GM12872 (cell line): Measurements from ENCODE around the gene TMEM126B.

Source experiments
- TF ChIP-seq, protein P1 (sequence below): IDR thresholded peaks from 3 replicates; pipeline ENCODE4 v1.5.1; 2011; ENCODE audit warnings: low read depth, mild to moderate bottlenecking, low read length, moderate library complexity; ENCODE audit not compliant: insufficient read depth

The TMEM126B gene

GRCh38 chr11:85685820-85686459 lies 57.5 kb downstream of the TMEM126B start, which contains the start of gene CCDC89:
CCDC89 (minus strand) TSS chr11:85686195; CDS start chr11:85686130, 65 bp downstream.
- TF ChIP-seq, protein P1, sequence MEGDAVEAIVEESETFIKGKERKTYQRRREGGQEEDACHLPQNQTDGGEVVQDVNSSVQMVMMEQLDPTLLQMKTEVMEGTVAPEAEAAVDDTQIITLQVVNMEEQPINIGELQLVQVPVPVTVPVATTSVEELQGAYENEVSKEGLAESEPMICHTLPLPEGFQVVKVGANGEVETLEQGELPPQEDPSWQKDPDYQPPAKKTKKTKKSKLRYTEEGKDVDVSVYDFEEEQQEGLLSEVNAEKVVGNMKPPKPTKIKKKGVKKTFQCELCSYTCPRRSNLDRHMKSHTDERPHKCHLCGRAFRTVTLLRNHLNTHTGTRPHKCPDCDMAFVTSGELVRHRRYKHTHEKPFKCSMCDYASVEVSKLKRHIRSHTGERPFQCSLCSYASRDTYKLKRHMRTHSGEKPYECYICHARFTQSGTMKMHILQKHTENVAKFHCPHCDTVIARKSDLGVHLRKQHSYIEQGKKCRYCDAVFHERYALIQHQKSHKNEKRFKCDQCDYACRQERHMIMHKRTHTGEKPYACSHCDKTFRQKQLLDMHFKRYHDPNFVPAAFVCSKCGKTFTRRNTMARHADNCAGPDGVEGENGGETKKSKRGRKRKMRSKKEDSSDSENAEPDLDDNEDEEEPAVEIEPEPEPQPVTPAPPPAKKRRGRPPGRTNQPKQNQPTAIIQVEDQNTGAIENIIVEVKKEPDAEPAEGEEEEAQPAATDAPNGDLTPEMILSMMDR = no peak
